ENCODE data around the gene ROGDI.

Gene ROGDI

GRCh38 chr16:4801962-4802658, at the start of gene ROGDI:
TSS of gene ROGDI (minus strand) at chr16:4802633. CDS start at chr16:4802571, 62 bp downstream.
- FAIRE-seq: peak; percentile 80

GRCh38 chr16:4850211-4850610, 47.8 kb upstream of the ROGDI start:
- no peak for FAIRE-seq

- no peak for FAIRE-seq
Observed at GRCh38 chr16:4847774-4848587, 45.5 kb upstream of the ROGDI start.

- FAIRE-seq: peak; percentile 76
Observed at GRCh38 chr16:4846901-4847773, 44.7 kb upstream of the ROGDI start, which contains the start of the genes GLYR1 and UBN1. TSS of gene GLYR1 (minus strand) at chr16:4847288. CDS start at chr16:4847265, 23 bp downstream. TSS of gene UBN1 (plus strand) at chr16:4847481. CDS start at chr16:4852918, 5,437 bp downstream.

GRCh38 chr16:4846503-4846900, 44.1 kb upstream of the ROGDI start:
- peak; percentile 34 for FAIRE-seq

GRCh38 chr16:4840984-4841383, 38.6 kb upstream of the ROGDI start:
- FAIRE-seq: no peak

GRCh38 chr16:4839942-4840341, 37.5 kb upstream of the ROGDI start:
- no peak for FAIRE-seq

GRCh38 chr16:4837733-4838501, 35.5 kb upstream of the ROGDI start:
- no peak for FAIRE-seq

GRCh38 chr16:4836727-4837126, 34.3 kb upstream of the ROGDI start:
- FAIRE-seq: no peak

GRCh38 chr16:4833584-4833983, 31.2 kb upstream of the ROGDI start:
- FAIRE-seq: no peak

GRCh38 chr16:4832698-4833343, 30.4 kb upstream of the ROGDI start:
- FAIRE-seq: no peak

GRCh38 chr16:4831616-4832015, 29.2 kb upstream of the ROGDI start:
- no peak for FAIRE-seq

- FAIRE-seq: no peak
Observed at GRCh38 chr16:4830408-4830807, 28.0 kb upstream of the ROGDI start.

- FAIRE-seq: no peak
Observed at GRCh38 chr16:4828567-4829321, 26.3 kb upstream of the ROGDI start.

GRCh38 chr16:4826980-4827379, 24.5 kb upstream of the ROGDI start:
- FAIRE-seq: no peak

- no peak for FAIRE-seq
Observed at GRCh38 chr16:4826526-4826925, 24.1 kb upstream of the ROGDI start.

GRCh38 chr16:4825196-4825595, 22.8 kb upstream of the ROGDI start:
- FAIRE-seq: no peak

GRCh38 chr16:4820652-4821051, 18.2 kb upstream of the ROGDI start:
- no peak for FAIRE-seq

- no peak for FAIRE-seq
Observed at GRCh38 chr16:4814542-4815173, 12.2 kb upstream of the ROGDI start.

- FAIRE-seq: no peak
Observed at GRCh38 chr16:4814046-4814445, 11.6 kb upstream of the ROGDI start.

Data from G401.6 (cell line).